ENCODE results near the gene ZNF343. TPM values are rescaled to one million over a fixed set of nuclear protein-coding genes. Genes with fewer than 3 reads are reported as not detected.
"Not testable (repeated sequence)": the region's sequence is repeated elsewhere in the genome, so short reads cannot be mapped to it uniquely, and the experiment has no call there.

ZNF343 gene
- 8.6 TPM for total RNA-seq

GRCh38 chr20:2508631-2509467 lies at the start of gene ZNF343:
ZNF343 (minus strand) TSS chr20:2508915; CDS start chr20:2493895, 15,020 bp downstream.
- DNase-seq (ENCODE audit: low spot score in 2 of 2) (peak; percentile 72 to 88), FAIRE-seq (no peak)

- no peak for DNase-seq (ENCODE audit: low spot score in 2 of 2)
- FAIRE-seq = no peak
Observed at GRCh38 chr20:2557873-2558580, 49.3 kb upstream of the ZNF343 start.

- DNase-seq (ENCODE audit: low spot score in 2 of 2) (no peak), FAIRE-seq (no peak)
Observed at GRCh38 chr20:2545594-2545993, 36.9 kb upstream of the ZNF343 start.

GRCh38 chr20:2544211-2544610 lies 35.5 kb upstream of the ZNF343 start:
- DNase-seq (ENCODE audit: low spot score in 2 of 2) = no peak
- no peak for FAIRE-seq

GRCh38 chr20:2542361-2542760 lies 33.6 kb upstream of the ZNF343 start:
- DNase-seq (ENCODE audit: low spot score in 2 of 2) (no peak), FAIRE-seq (no peak)

- DNase-seq (ENCODE audit: low spot score in 2 of 2) = no peak
- FAIRE-seq = no peak
Observed at GRCh38 chr20:2541940-2542339, 33.2 kb upstream of the ZNF343 start.

GRCh38 chr20:2538931-2539720 lies 30.4 kb upstream of the ZNF343 start:
- no peak for DNase-seq (ENCODE audit: low spot score in 2 of 2)
- no peak for FAIRE-seq

GRCh38 chr20:2538356-2538755 lies 29.6 kb upstream of the ZNF343 start:
- DNase-seq (ENCODE audit: low spot score in 2 of 2) (no peak), FAIRE-seq (no peak)

GRCh38 chr20:2537101-2537500 lies 28.4 kb upstream of the ZNF343 start:
- DNase-seq (ENCODE audit: low spot score in 2 of 2) = no peak
- FAIRE-seq = no peak

- FAIRE-seq (no peak), DNase-seq (ENCODE audit: low spot score in 2 of 2) (no peak)
Observed at GRCh38 chr20:2536560-2536986, 27.9 kb upstream of the ZNF343 start, which contains the start of gene TMC2. TMC2 (plus strand) TSS chr20:2536573; CDS start chr20:2536622, 49 bp downstream.

- DNase-seq (ENCODE audit: low spot score in 2 of 2) = no peak
- no peak for FAIRE-seq
Observed at GRCh38 chr20:2535711-2536559, 27.2 kb upstream of the ZNF343 start.

- FAIRE-seq (no peak), DNase-seq (ENCODE audit: low spot score in 2 of 2) (no peak)
Observed at GRCh38 chr20:2533118-2533517, 24.4 kb upstream of the ZNF343 start.

GRCh38 chr20:2528671-2529271 lies 20.1 kb upstream of the ZNF343 start:
- no peak for FAIRE-seq

GRCh38 chr20:2527762-2528161 lies 19.0 kb upstream of the ZNF343 start:
- FAIRE-seq (no peak), DNase-seq (ENCODE audit: low spot score in 2 of 2) (no peak)

More at GRCh38 chr20:2528671-2529271, 20.1 kb upstream of the ZNF343 start:
- DNase-seq (ENCODE audit: low spot score in 2 of 2) = no peak

GRCh38 chr20:2526218-2526583 lies 17.5 kb upstream of the ZNF343 start:
- not testable (repeated sequence) for DNase-seq (ENCODE audit: low spot score in 2 of 2); FAIRE-seq

GRCh38 chr20:2524709-2525506 lies 16.2 kb upstream of the ZNF343 start:
- DNase-seq (ENCODE audit: low spot score in 2 of 2) (peak; percentile 43 to 55), FAIRE-seq (no peak)

- DNase-seq (ENCODE audit: low spot score in 2 of 2) (peak; percentile 58 to 83), FAIRE-seq (no peak)
Observed at GRCh38 chr20:2523919-2524708, 15.4 kb upstream of the ZNF343 start.
